Measurements from ENCODE around the gene NDUFA7.

DNA sequence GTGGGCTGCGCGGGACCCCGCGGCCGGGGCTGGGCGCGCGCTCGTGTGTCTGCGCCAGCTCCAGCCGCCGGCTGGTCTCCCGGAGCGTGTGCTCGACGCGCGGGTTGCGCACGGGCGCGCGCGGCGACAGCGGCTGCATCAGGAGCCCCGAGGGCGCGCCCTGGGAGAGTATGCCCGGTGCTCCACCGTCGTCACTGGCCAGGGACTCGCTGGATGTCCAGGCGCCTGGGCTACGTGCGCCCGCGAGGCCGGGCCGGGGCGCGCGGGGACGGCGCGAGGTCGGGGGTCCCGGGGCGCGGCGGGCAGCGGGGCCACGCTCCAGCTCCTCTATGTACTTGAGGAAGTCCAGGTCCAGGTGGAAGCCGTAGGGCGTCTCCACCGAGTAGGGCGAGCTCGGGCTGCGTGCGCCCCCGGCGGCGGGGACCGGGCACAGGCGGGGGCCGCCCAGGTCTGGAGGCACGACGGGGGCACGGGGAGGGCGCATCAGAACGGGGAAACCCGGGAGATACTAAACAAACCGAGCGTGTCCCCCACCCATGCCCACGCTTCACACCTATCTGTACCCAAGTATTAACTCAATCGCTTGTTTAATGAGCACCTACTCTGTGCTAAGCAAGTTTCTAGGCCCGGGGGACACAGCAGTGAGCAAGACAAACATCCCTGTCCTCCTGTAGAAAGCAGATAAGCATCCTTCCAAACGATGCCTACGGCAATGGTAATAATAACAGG, 14.3 kb upstream of the NDUFA7 start:
- no peak for TF ChIP-seq POLR2A (IDR thresholded peaks at IDR 0.05)
- TF ChIP-seq, protein P1, sequence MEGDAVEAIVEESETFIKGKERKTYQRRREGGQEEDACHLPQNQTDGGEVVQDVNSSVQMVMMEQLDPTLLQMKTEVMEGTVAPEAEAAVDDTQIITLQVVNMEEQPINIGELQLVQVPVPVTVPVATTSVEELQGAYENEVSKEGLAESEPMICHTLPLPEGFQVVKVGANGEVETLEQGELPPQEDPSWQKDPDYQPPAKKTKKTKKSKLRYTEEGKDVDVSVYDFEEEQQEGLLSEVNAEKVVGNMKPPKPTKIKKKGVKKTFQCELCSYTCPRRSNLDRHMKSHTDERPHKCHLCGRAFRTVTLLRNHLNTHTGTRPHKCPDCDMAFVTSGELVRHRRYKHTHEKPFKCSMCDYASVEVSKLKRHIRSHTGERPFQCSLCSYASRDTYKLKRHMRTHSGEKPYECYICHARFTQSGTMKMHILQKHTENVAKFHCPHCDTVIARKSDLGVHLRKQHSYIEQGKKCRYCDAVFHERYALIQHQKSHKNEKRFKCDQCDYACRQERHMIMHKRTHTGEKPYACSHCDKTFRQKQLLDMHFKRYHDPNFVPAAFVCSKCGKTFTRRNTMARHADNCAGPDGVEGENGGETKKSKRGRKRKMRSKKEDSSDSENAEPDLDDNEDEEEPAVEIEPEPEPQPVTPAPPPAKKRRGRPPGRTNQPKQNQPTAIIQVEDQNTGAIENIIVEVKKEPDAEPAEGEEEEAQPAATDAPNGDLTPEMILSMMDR (IDR thresholded peaks at IDR 0.05), result no peak
